H1 (cell line): ENCODE measurements around the gene ATG5. TPM values are rescaled to one million over a fixed set of nuclear protein-coding genes. Genes with fewer than 3 reads are reported as not detected.

ENCODE experiments used
- CHD7 ChIP-seq: fragments of 300-600 bp; sonication (generic); IDR thresholded peaks from 2 replicates; pipeline ENCODE4 v1.7.1; 2012; ENCODE audit warnings: low read length, moderate library complexity, mild to moderate bottlenecking, inconsistent platforms; ENCODE audit not compliant: insufficient replicate concordance
- CREB1 ChIP-seq: IDR thresholded peaks from 2 replicates; pipeline ENCODE4 v1.6.1; 2012; ENCODE audit warnings: inconsistent platforms
- TEAD4 ChIP-seq: IDR thresholded peaks from 2 replicates; pipeline ENCODE4 v1.6.1; 2012; ENCODE audit warnings: low read depth, low read length, inconsistent platforms, mixed read lengths
- polyA plus RNA-seq, 7 experiments: library from polyadenylated mRNA; depleted of rRNA in 3 of 7; stranded (reverse) in 5 of 7; unstranded in 2 of 7; fragments of >200 nt in 5 of 7; fragments of 200-250 nt in 2 of 7; gene quantifications; 1 replicate in 5 of 7; 2 replicates in 1 of 7; 4 replicates in 1 of 7; pipeline versions ENCODE4 v1.2.1 to v1.2.3, GENCODE V29; 2011 to 2013; ENCODE audit warnings: missing spikeins in 2 of 7, mixed read lengths in 2 of 7
- total RNA-seq: library from RNA; stranded (reverse); fragmentation: NEBNext Ultra II Directional; extraction: Animal tissue kit (Norgen Biotek cat#: 25700); gene quantifications from 2 replicates; pipeline ENCODE4 v1.2.1, GENCODE V29; 2021

Gene ATG5
- total and polyA plus RNA-seq, 2 of the 8 experiments (the other 6 are each of a cell fraction or from before 2014, with no cell fraction given), result 18.2 to 39.0 TPM

- TF ChIP-seq CHD7 (peak; percentile 27), CREB1 (no peak), TEAD4 (peak; percentile 35; the same call in 1 of the 2 replicates)
These were observed 9.3 kb upstream of the ATG5 start (continued) for GRCh38 chr6:106334646-106335448.
